Measurements from ENCODE around the gene GRAMD1A.
"Not testable (repeated sequence)": the region's sequence is repeated elsewhere in the genome, so short reads cannot be mapped to it uniquely, and the experiment has no call there.

The GRAMD1A gene

DNA sequence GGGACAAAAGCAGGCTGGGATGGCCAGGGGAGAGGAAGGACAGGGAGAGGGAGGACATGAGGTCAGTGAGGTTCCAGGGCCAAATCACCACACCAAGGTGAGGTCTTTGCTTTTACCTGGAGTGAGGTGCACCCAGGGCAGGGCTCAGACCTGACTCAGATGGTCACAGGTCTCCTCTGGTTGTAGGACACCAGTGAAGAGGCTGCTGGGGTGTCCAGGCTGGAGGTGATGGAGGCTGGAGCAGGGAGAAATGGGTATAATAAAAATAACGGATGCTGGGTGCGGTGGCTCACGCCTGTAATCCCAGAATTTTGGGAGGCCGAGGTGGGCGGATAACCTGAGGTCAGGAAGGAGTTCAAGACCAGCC is 6.9 kb downstream of the GRAMD1A start:
- DNase-seq (ENCODE audit: low read depth, low spot score) = no peak
- CTCF ChIA-PET = interaction anchor here (1.2 to 4.3 kb wide), 6 partner anchors 15 to 135 kb away, joined by 3 to 31 read pairs (median 6); no protein-coding TSS in a partner anchor
- no peak for TF ChIP-seq CTCF (IDR thresholded peaks at IDR 0.05; ENCODE audit: insufficient read depth, low read length, missing control alignments)
- POLR2A ChIA-PET = no interaction called here
- H3K4me3 ChIP-seq (ENCODE audit: low read depth, low read length) = no peak overlapping the region

DNA sequence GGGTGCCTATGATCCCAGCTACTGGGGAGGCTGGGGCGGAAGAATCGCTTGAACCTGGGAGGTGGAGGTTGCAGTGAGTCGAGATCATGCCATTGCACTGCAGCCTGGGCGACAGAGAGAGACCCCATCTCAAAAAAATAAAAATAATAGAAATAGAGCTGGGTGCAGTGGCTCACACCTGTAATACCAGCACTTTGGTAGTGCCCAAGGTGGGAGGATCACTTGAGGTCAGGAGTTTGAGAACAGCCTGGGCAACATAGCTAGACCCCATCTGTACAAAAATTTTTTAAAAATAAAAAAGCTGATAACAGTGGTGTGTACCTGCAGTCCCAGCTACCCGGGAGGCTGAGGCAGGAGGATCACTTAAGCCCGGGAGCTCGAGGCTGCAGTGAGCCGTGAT is 7.3 kb downstream of the GRAMD1A start:
- CTCF ChIA-PET = interaction anchor here (0.6 to 4.3 kb wide), 7 partner anchors 14 to 135 kb away, joined by 3 to 31 read pairs (median 3); no protein-coding TSS in a partner anchor
- H3K4me3 ChIP-seq (ENCODE audit: low read depth, low read length); DNase-seq (ENCODE audit: low read depth, low spot score); POLR2A ChIA-PET: not testable (repeated sequence)

DNA sequence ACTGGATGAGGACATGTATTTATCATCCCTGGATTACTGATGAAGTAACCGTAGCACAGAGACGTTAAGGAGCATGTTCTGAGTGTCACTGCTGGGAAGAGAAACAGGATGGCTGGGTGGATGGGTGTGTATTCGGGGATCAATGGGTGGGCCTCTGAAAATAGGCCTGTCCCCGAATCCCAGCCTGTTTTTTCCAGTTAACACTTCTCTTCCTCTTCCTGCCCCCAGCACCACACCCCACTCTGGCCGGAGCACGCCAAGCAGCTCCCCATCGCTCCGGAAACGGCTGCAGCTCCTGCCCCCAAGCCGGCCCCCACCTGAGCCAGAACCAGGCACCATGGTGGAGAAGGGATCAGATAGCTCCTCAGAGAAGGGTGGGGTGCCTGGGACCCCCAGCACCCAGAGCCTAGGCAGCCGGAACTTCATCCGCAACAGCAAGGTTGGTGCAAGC is 8.8 kb downstream of the GRAMD1A start:
- ChIA-PET POLR2A (interaction anchor here (0.6 kb wide), 1 partner anchor 8 kb away, joined by 3 read pairs; no protein-coding TSS in a partner anchor), CTCF (interaction anchor here (1.7 to 5.6 kb wide), 4 partner anchors 8 to 36 kb away, joined by 4 to 31 read pairs (median 24); partner anchors contain the start of gene GRAMD1A)
- TF ChIP-seq CTCF (IDR thresholded peaks at IDR 0.05; ENCODE audit: insufficient read depth, low read length, missing control alignments) = no peak
- no peak overlapping the region for H3K4me3 ChIP-seq (ENCODE audit: low read depth, low read length)
- DNase-seq (ENCODE audit: low read depth, low spot score) = no peak

DNA sequence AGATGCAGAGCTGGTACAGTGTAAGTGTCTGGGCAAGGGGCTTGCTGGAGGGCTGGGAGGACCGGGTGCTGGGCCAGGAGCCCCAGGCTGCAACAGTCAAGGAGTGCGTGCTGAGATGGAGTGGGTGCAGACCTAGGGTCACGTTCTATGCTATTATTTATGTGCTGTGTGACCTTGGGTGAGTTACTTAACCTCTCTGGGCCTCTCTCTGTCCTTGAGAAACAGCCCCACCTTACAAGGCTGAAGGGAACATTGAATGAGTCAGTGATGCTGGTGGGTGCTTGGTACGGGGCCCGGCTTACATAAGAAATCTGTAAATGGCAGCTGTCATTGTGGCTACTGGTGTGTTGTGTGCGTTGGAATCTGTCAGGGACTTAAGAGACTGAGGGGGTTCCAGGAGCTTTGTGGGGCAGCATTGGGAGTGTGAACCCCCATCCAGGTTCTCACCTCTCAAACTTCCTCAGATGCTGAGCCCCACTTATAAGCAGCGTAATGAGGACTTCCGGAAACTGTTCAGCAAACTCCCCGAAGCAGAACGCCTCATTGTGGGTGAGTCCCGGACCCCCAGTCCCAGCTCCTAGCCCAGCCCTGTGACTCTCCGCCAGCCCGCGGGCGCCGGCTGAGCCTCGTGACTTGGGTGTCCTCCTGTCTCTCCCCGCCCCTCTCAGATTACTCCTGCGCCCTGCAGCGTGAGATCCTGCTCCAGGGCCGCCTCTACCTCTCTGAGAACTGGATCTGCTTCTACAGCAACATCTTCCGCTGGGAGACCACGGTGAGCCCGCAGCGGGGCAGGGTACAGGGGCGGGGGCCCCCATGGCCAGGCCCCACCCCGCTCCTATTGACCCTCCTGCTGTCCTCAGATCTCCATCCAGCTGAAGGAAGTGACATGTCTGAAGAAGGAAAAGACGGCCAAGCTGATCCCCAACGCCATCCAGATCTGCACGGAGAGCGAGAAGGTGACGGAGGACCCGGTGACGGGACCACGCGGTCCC is 9.6 kb downstream of the GRAMD1A start:
- POLR2A ChIA-PET = no interaction called here

GRCh38 chr19:35011091-35011689 is 11.1 kb downstream of the GRAMD1A start:
- ChIA-PET POLR2A (no interaction called here), CTCF (interaction anchor here (1.0 to 5.6 kb wide), 6 partner anchors 10 to 37 kb away, joined by 3 to 67 read pairs (median 12); partner anchors contain the start of gene GRAMD1A)
- no peak for TF ChIP-seq CTCF (IDR thresholded peaks at IDR 0.05; ENCODE audit: insufficient read depth, low read length, missing control alignments)
- no peak for DNase-seq (ENCODE audit: low read depth, low spot score)
- no peak overlapping the region for H3K4me3 ChIP-seq (ENCODE audit: low read depth, low read length)

More for the DNA sequence above, 9.6 kb downstream of the GRAMD1A start:
- CTCF ChIA-PET = interaction anchor here (1.2 to 5.6 kb wide), 5 partner anchors 9 to 37 kb away, joined by 3 to 30 read pairs (median 15); partner anchors contain the start of gene GRAMD1A
- TF ChIP-seq CTCF (IDR thresholded peaks at IDR 0.05; ENCODE audit: insufficient read depth, low read length, missing control alignments) = no peak
- no peak overlapping the region for H3K4me3 ChIP-seq (ENCODE audit: low read depth, low read length)
- DNase-seq (ENCODE audit: low read depth, low spot score) = no peak

GRCh38 chr19:35011737-35012682 is 11.9 kb downstream of the GRAMD1A start:
- ChIA-PET CTCF (interaction anchor here (0.9 to 5.6 kb wide), 10 partner anchors 10 to 85 kb away, joined by 3 to 67 read pairs (median 5); partner anchors contain the start of gene GRAMD1A), POLR2A (no interaction called here)
- TF ChIP-seq CTCF (IDR thresholded peaks at IDR 0.05; ENCODE audit: insufficient read depth, low read length, missing control alignments) = no peak
- no peak for DNase-seq (ENCODE audit: low read depth, low spot score)
- H3K4me3 ChIP-seq (ENCODE audit: low read depth, low read length) = no peak overlapping the region
